WTC11 (cell line): Measurements from ENCODE around the gene POLE4. TPM values are rescaled to one million over a fixed set of nuclear protein-coding genes. Genes with fewer than 3 reads are reported as not detected.

Source experiments
- ATAC-seq: fragments of 200-7000 bp; cut with Tn5 transposase; 2 replicates; pipeline ENCODE4 v1.10.0; 2021; ENCODE audit warnings: mild to moderate bottlenecking, moderate library complexity
- CTCF ChIA-PET: fragments of 300-600 bp; sonication (Branson Sonifier 250); formaldehyde crosslinking; loops from one replicate; lab custom pipeline; 2021; ENCODE audit warnings: antibody characterized with exemption; lab: Charles Lee
- POLR2A ChIA-PET: fragments of 350-600 bp; sonication (Branson Sonifier 250); formaldehyde crosslinking; loops from one replicate; lab custom pipeline; 2021; ENCODE audit warnings: antibody characterized with exemption; lab: Charles Lee
- DNase-seq: peaks from one replicate; pipeline ENCODE4 v3.0.0; 2021; ENCODE audit warnings: low spot score
- H3K27ac Mint-ChIP-seq: 2 replicates; pipeline ENCODE4 v1.8.0; 2021; ENCODE audit warnings: mixed read lengths
- H3K27me3 Mint-ChIP-seq: 2 replicates; pipeline ENCODE4 v1.8.0; 2021; ENCODE audit warnings: low read depth, mild to moderate bottlenecking, moderate library complexity, mixed read lengths
- H3K36me3 Mint-ChIP-seq: 2 replicates; pipeline ENCODE4 v1.8.0; 2021; ENCODE audit warnings: mixed read lengths
- H3K4me1 Mint-ChIP-seq: 2 replicates; pipeline ENCODE4 v1.8.0; 2022; ENCODE audit warnings: mixed read lengths
- H3K4me3 Mint-ChIP-seq: 2 replicates; pipeline ENCODE4 v1.8.0; 2021; ENCODE audit warnings: mild to moderate bottlenecking, moderate library complexity, mixed read lengths
- H3K9me3 Mint-ChIP-seq: 2 replicates; pipeline ENCODE4 v1.8.0; 2021; ENCODE audit warnings: mixed read lengths
- AR ChIP-seq: fragments of 250-450 bp; sonication (Bioruptor Pico); IDR thresholded peaks from 2 replicates; pipeline ENCODE4 v1.9.0; 2021; ENCODE audit warnings: mild to moderate bottlenecking
- ARID4B ChIP-seq: sonication (generic); formaldehyde crosslinking; IDR thresholded peaks from 2 replicates; pipeline ENCODE4 v1.8.0; 2023; ENCODE audit warnings: missing genetic modification reagents, mild to moderate bottlenecking, borderline replicate concordance
- ATF1 ChIP-seq: sonication (generic); formaldehyde crosslinking; IDR thresholded peaks from 2 replicates; pipeline ENCODE4 v1.8.1; 2023; ENCODE audit warnings: mild to moderate bottlenecking, moderate library complexity, missing genetic modification reagents
- CBFB ChIP-seq: sonication (generic); formaldehyde crosslinking; IDR thresholded peaks from 2 replicates; pipeline ENCODE4 v1.8.1; 2022; ENCODE audit warnings: mild to moderate bottlenecking, low read depth, missing genetic modification reagents
- ELF4 ChIP-seq: sonication (generic); formaldehyde crosslinking; IDR thresholded peaks from 2 replicates; pipeline ENCODE4 v1.8.1; 2022; ENCODE audit warnings: low read depth, mild to moderate bottlenecking, moderate library complexity, missing genetic modification reagents
- EMX1 ChIP-seq: fragments of 250-450 bp; sonication (Bioruptor Pico); IDR thresholded peaks from 2 replicates; pipeline ENCODE4 v1.8.0; 2021; ENCODE audit warnings: mild to moderate bottlenecking
- GABPB1 ChIP-seq: sonication (generic); formaldehyde crosslinking; IDR thresholded peaks from 2 replicates; pipeline ENCODE4 v1.8.1; 2023; ENCODE audit warnings: mild to moderate bottlenecking, missing genetic modification reagents
- HMGA2 ChIP-seq: fragments of 250-450 bp; sonication (Bioruptor Pico); IDR thresholded peaks from 2 replicates; pipeline ENCODE4 v1.4.0; 2021; ENCODE audit warnings: mild to moderate bottlenecking, moderate library complexity
- NFATC4 ChIP-seq: fragments of 250-450 bp; sonication (Bioruptor Pico); IDR thresholded peaks from 2 replicates; pipeline ENCODE4 v1.9.0; 2021; ENCODE audit warnings: mild to moderate bottlenecking
- NFE2L1 ChIP-seq: sonication (generic); formaldehyde crosslinking; IDR thresholded peaks from 2 replicates; pipeline ENCODE4 v1.8.1; 2023; ENCODE audit warnings: missing genetic modification reagents
- PRRX2 ChIP-seq: fragments of 250-450 bp; sonication (Bioruptor Pico); IDR thresholded peaks from 2 replicates; pipeline ENCODE4 v1.8.0; 2021; ENCODE audit warnings: mild to moderate bottlenecking
- USF2 ChIP-seq: sonication (generic); formaldehyde crosslinking; IDR thresholded peaks from 2 replicates; pipeline ENCODE4 v1.8.1; 2023; ENCODE audit warnings: mild to moderate bottlenecking, missing genetic modification reagents, moderate library complexity
- ZNF232 ChIP-seq: sonication (generic); formaldehyde crosslinking; IDR thresholded peaks from 2 replicates; pipeline ENCODE4 v1.8.0; 2022; ENCODE audit warnings: mild to moderate bottlenecking, missing genetic modification reagents
- total RNA-seq: library from RNA; stranded (reverse); gene quantifications from 3 replicates; pipeline ENCODE4 v1.2.3, GENCODE V29; 2021
- TF ChIP-seq, protein P1 (sequence below): sonication (generic); formaldehyde crosslinking; IDR thresholded peaks from 2 replicates; pipeline ENCODE4 v1.8.1; 2022; ENCODE audit warnings: mild to moderate bottlenecking, missing genetic modification reagents, moderate library complexity, borderline replicate concordance
- TF ChIP-seq, protein P2 (sequence below): sonication (generic); formaldehyde crosslinking; IDR thresholded peaks from 2 replicates; pipeline ENCODE4 v1.8.1; 2022; ENCODE audit warnings: missing genetic modification reagents, borderline replicate concordance
- TF ChIP-seq, protein P3 (sequence below): fragments of 250-450 bp; sonication (Bioruptor Pico); IDR thresholded peaks from 2 replicates; pipeline ENCODE4 v2.1.2; 2022; ENCODE audit warnings: mild to moderate bottlenecking, moderate library complexity
- TF ChIP-seq, protein P4 (sequence below): sonication (generic); formaldehyde crosslinking; IDR thresholded peaks from 2 replicates; pipeline ENCODE4 v1.8.0; 2022; ENCODE audit warnings: mild to moderate bottlenecking, missing genetic modification reagents

The POLE4 gene
- total RNA-seq, 1 experiment from 2014 or later: 31.5 TPM

GRCh38 chr2:75007819-75008218 is 49.4 kb downstream of the POLE4 start:
- peaks cover 6% of the 10 kb centered on the region for H3K9me3 Mint-ChIP-seq
- POLR2A ChIA-PET: no interaction called here
- no peaks in the 10 kb centered on the region for H3K36me3 Mint-ChIP-seq
- H3K4me3 Mint-ChIP-seq: no peak overlapping the region
- H3K4me1 Mint-ChIP-seq: no peaks in the 10 kb centered on the region
- no peaks in the 10 kb centered on the region for H3K27me3 Mint-ChIP-seq
- TF ChIP-seq NFATC4 (CRISPR knock-in tag) (no peak), USF2 (CRISPR knock-in tag) (no peak)
- TF ChIP-seq, protein P1, sequence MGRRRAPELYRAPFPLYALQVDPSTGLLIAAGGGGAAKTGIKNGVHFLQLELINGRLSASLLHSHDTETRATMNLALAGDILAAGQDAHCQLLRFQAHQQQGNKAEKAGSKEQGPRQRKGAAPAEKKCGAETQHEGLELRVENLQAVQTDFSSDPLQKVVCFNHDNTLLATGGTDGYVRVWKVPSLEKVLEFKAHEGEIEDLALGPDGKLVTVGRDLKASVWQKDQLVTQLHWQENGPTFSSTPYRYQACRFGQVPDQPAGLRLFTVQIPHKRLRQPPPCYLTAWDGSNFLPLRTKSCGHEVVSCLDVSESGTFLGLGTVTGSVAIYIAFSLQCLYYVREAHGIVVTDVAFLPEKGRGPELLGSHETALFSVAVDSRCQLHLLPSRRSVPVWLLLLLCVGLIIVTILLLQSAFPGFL: no peak
- TF ChIP-seq, protein P2, sequence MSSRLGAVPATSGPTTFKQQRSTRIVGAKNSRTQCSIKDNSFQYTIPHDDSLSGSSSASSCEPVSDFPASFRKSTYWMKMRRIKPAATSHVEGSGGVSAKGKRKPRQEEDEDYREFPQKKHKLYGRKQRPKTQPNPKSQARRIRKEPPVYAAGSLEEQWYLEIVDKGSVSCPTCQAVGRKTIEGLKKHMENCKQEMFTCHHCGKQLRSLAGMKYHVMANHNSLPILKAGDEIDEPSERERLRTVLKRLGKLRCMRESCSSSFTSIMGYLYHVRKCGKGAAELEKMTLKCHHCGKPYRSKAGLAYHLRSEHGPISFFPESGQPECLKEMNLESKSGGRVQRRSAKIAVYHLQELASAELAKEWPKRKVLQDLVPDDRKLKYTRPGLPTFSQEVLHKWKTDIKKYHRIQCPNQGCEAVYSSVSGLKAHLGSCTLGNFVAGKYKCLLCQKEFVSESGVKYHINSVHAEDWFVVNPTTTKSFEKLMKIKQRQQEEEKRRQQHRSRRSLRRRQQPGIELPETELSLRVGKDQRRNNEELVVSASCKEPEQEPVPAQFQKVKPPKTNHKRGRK: no peak
- H3K27ac Mint-ChIP-seq: no peak overlapping the region
- ATAC-seq (no peak), DNase-seq (no peak)
- CTCF ChIA-PET: interaction anchor here (0.7 kb wide), 1 partner anchor 16 kb away, joined by 3 read pairs; no protein-coding TSS in a partner anchor

GRCh38 chr2:75010571-75010970 is 52.1 kb downstream of the POLE4 start:
- no peak for DNase-seq
- no peak overlapping the region for H3K4me3 Mint-ChIP-seq
- H3K4me1 Mint-ChIP-seq: 0 out of 2 replicates have a peak, but pooled peaks cover 6% of the 10 kb centered on the region
- ChIA-PET POLR2A (no interaction called here), CTCF (interaction anchor here (0.6 kb wide), 1 partner anchor 143 kb away, joined by 5 read pairs; no protein-coding TSS in a partner anchor)
- no peak overlapping the region for H3K27ac Mint-ChIP-seq
- no peaks in the 10 kb centered on the region for H3K27me3 Mint-ChIP-seq
- H3K9me3 Mint-ChIP-seq: peaks cover 14% of the 10 kb centered on the region
- TF ChIP-seq HMGA2 (CRISPR knock-in tag) (no peak), ARID4B (CRISPR knock-in tag) (no peak), GABPB1 (CRISPR knock-in tag) (no peak), CBFB (CRISPR knock-in tag) (no peak), NFE2L1 (CRISPR knock-in tag) (no peak), PRRX2 (CRISPR knock-in tag) (no peak), AR (CRISPR knock-in tag) (no peak), ATF1 (no peak), ELF4 (CRISPR knock-in tag) (no peak), EMX1 (no peak), ZNF232 (CRISPR knock-in tag) (no peak)
- TF ChIP-seq, protein P3, sequence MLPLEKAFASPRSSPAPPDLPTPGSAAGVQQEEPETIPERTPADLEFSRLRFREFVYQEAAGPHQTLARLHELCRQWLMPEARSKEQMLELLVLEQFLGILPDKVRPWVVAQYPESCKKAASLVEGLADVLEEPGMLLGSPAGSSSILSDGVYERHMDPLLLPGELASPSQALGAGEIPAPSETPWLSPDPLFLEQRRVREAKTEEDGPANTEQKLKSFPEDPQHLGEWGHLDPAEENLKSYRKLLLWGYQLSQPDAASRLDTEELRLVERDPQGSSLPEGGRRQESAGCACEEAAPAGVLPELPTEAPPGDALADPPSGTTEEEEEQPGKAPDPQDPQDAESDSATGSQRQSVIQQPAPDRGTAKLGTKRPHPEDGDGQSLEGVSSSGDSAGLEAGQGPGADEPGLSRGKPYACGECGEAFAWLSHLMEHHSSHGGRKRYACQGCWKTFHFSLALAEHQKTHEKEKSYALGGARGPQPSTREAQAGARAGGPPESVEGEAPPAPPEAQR (CRISPR knock-in tag): no peak
- TF ChIP-seq, protein P4, sequence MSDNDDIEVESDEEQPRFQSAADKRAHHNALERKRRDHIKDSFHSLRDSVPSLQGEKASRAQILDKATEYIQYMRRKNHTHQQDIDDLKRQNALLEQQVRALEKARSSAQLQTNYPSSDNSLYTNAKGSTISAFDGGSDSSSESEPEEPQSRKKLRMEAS (CRISPR knock-in tag): no peak
- H3K36me3 Mint-ChIP-seq: no peaks in the 10 kb centered on the region
- no peak for ATAC-seq
